Head of caudate nucleus (tissue), 42 donors: ENCODE measurements around the gene SERPIND1.
A peak's percentile ranks its signal among the peaks of the same experiment; 100 is the strongest.

Experiments used
- DNase-seq, 42 donors: peaks; one replicate each; pipeline versions ENCODE4 v3.0.0 to v3.0.0-alpha.2; 2020 to 2021; ENCODE audit warnings: mixed read lengths in 7 of 42
- intact Hi-C: fragments of 100-400 bp; cut with DNase I; formaldehyde crosslinking; loops from one replicate; pipeline ENCODE4 v1.15.0; 2022

The SERPIND1 gene

DNA sequence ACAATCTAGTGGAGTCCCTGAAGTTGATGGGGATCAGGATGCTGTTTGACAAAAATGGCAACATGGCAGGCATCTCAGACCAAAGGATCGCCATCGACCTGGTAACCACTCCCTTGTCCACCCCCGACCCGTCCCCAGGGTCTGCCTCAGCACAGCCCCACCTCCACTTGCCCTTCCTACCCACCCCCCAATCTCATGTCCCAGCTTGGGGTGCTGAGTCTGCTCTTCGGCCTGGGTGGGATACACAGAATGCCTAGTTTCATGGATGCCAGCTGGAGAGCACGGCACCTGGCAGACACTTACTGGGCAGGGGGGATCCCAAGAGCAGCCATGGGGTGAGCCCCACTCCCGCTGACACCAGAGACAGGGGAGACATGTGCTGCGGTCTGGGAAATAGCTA is 12.1 kb downstream of the SERPIND1 start:
- no peak for DNase-seq
- intact Hi-C loops = no loop called here

GRCh38 chr22:20786536-20786979 is 12.6 kb downstream of the SERPIND1 start:
- DNase-seq = no peak
- intact Hi-C loops = no loop called here

GRCh38 chr22:20787223-20787622 is 13.3 kb downstream of the SERPIND1 start:
- no peak for DNase-seq
- intact Hi-C loops = no loop called here

DNA sequence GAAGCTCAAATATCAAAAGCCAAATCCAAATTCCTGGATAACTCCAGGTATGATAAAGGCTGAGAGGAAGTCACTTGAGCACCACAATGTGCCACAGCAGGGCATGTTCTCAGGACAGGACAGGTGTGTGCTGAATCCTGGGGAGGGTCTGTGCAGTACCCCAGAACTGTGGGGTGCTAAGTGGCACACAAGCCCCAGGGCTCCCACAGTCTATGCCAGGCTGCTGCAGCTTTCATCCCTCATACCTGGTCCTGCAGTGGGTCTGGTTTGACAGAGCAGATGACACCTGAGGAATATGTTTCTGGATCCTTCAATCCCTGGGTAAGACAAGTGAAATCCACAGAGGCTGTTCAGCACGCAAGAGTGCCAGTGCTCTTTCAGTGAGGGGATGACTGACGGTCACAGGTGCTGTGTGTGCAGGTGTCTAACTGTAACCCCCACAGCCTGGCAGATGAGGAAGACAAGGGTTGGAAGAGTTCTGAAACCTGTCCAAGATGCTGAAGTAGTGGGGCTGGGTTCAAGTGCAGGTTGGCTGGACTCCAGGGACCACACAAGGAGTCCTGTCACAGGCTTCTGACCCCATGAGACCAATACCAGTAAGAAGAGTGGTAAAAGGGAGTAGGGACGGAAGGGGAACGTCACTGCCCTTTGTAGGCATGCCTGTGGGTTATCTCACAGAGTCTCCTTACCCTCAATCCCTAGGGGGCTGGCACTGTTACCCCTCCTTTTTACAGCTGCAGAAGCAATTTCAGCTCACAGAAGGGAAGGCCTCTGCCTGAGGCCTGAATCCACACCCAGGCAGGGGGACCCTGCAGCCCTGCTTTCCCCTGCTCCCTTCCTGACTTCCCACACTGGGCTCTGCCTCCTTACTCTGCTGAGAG is 14.1 kb downstream of the SERPIND1 start:
- intact Hi-C loops = no loop called here
- no peak for DNase-seq

- intact Hi-C loops = no loop called here
- peak in 1 of 42 donors; percentile 31 for DNase-seq
Measured at GRCh38 chr22:20788627-20789344, 14.9 kb downstream of the SERPIND1 start.

GRCh38 chr22:20792221-20792965 is 18.5 kb downstream of the SERPIND1 start:
- peak in 1 of 42 donors; percentile 4 for DNase-seq
- intact Hi-C loops = no loop called here

- intact Hi-C loops = no loop called here
- DNase-seq = peak in 1 of 42 donors; percentile 46
Measured at GRCh38 chr22:20792966-20793728, 19.2 kb downstream of the SERPIND1 start.

DNA sequence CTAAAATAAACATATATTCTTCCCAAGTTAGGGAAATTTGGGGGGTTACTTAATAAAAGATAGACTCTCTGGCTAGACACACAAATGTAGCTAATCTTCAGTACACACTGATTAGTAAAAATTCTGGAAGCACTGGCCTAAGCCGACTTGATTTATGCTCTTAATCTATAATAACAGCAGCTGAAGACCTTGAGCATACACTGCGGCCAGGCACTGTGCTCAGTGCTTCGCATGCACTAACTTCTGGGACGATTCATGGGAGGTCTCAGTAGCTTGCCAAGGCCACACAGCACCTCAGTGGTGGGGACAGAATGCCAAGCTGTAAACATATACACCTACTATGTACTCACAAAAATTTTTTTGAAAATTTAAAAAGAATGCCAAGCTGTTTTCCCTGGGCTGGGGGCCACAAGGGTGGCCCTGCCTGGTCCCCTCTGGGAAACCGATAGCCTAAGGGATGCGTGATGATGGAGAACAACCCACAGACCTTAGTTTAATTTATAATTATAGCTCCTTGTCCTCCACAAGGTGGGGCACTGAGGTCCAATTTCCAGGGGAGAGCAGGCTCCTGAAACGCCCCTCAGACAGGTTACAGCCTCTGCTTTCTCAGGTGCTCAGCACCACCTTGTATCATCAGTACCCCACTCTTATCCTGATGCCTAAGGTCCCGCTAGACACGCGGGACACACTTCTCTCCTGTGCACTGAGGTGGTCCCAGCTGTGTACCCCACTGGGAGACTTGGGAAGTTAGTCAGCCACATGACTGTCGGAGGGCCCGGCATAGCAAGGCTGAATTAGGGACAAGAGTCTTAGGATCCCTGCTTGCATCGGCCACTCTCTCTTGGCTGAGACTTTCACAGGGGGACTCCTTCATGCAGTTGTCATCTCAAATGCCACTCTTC is 20.1 kb downstream of the SERPIND1 start:
- no peak for DNase-seq
- intact Hi-C loops = no loop called here

- intact Hi-C loops = no loop called here
- DNase-seq = no peak
Measured at GRCh38 chr22:20794650-20795413, 20.9 kb downstream of the SERPIND1 start.

GRCh38 chr22:20796731-20797130 is 22.8 kb downstream of the SERPIND1 start:
- no peak for DNase-seq
- intact Hi-C loops = no loop called here

GRCh38 chr22:20798218-20798617 is 24.3 kb downstream of the SERPIND1 start:
- intact Hi-C loops = no loop called here
- DNase-seq = no peak

DNA sequence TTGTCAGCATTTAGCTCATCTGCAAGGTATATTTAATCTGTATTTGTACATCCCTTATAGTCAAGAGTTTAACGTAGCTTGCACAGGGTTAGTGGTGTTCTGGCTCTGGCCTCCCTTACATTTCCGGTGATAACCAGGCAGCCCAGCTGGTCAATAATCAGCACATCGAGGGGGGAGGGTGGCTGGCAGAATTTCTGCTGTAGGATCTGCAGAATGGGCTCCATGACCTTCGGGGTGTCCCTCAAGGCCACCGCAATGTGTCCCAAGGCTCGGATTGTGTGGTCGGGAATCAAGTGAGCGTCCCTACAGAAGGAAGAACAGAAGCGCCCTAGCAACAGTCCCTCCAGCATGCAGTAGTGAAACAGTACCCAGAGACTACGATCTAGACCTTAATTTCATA is 25.1 kb downstream of the SERPIND1 start:
- intact Hi-C loops = no loop called here
- DNase-seq = no peak

- intact Hi-C loops = no loop called here
- no peak for DNase-seq
Measured at GRCh38 chr22:20799449-20799848, 25.5 kb downstream of the SERPIND1 start.

- DNase-seq = no peak
- intact Hi-C loops = no loop called here
Measured at GRCh38 chr22:20802452-20802851, 28.5 kb downstream of the SERPIND1 start.

DNA sequence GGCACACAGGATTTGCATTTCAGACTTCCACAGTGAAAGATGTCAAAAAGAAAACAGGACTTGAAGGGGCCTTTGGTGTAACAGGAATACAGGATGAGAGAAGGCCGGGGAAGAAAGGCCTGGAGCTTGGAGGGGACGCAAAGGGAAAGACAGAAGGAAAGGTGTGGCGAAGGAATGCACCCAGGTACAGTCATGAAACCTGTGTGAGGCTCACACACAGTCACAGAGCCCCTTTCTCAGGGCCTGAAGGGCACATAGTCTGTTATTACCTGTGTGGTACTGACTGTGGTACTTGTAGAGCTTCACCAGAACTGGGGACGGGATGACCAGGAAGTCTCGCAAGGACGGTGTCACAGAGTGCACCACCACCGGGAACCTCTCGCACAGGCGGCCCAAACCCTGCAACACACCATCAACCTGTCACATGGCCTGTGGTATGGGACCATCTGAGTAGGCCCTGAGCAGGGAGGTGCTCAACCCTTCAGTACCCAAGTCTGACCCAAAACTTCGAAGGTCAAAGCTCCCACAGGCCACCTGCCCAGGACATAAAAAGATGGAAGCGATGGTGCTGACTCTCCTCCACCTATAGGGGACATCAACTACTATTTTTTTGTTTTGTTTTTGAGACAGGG is 29.1 kb downstream of the SERPIND1 start:
- no peak for DNase-seq

GRCh38 chr22:20803696-20804324 is 29.9 kb downstream of the SERPIND1 start:
- DNase-seq = peak in 41 of 42 donors; percentile 22 to 81 (median 60)

More for the DNA sequence above, 29.1 kb downstream of the SERPIND1 start:
- intact Hi-C loops = no loop called here

More at GRCh38 chr22:20803696-20804324, 29.9 kb downstream of the SERPIND1 start:
- intact Hi-C loops = no loop called here
